GM19372 (cell line): Measurements from ENCODE around the gene PDK3.

Experiments used
- ATAC-seq: cut with Tn5 transposase; IDR thresholded peaks from one replicate; pipeline ENCODE4 v1.9.1; 2021; ENCODE audit warnings: mild to moderate bottlenecking, low read depth, moderate library complexity; ENCODE audit not compliant: unreplicated experiment

PDK3 gene

DNA sequence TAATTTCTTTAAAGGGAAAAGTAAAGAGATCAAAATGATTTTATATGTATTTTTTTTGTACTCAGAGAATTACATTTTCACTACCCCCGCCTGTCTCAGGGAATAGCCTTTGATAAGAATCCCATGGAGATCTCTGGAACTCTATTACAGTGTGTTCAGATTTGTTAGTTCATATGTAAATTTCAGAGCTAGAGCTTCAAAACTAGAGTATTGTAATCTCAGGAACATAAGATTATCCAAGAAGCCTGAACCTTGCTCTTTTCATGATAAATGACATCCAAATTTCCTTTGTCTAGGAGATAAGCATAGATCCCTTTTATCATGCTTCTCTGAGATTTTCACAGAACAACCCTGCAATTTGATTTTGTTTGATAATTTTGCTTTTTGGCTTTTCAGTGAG, 82.9 kb downstream of the PDK3 start:
- no peak for ATAC-seq

DNA sequence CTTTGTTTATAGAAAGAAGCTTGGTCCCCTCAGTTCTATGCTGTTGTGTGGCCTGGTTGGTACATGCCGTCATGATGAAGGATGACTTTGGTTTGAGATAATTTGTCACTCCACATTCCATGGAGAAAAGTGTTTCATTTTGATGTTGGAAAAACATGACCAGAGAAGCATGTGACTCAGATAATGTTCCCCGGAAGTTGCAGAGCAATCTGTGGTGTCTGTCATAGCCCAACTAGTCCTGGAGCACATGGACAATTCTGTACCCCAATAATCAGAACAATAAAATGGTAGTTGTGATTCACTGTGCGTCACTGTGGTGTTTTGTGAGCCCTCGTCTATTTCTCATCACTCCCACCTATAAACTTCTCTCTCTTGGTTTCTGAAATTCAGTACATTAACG, 85.1 kb downstream of the PDK3 start:
- ATAC-seq: no peak

DNA sequence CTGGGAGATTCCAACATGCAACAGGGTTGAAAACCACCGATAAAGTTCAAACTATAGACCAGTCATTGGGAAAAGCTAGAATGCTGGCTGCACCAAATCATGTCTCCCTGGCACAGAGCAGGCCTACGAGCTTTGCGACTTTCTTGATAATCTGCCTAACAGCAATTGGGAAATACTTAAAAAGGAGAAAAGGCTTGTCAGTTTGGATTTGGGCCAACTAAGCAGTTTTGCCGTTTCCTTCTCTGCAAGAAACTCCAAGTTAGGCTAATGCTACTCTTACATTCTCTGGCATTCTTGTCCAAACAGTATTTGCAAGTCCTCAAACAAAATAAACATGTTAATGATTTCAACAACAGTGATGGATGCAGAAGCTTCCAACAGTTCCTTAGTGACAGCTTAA, 87.9 kb downstream of the PDK3 start:
- ATAC-seq: no peak

DNA sequence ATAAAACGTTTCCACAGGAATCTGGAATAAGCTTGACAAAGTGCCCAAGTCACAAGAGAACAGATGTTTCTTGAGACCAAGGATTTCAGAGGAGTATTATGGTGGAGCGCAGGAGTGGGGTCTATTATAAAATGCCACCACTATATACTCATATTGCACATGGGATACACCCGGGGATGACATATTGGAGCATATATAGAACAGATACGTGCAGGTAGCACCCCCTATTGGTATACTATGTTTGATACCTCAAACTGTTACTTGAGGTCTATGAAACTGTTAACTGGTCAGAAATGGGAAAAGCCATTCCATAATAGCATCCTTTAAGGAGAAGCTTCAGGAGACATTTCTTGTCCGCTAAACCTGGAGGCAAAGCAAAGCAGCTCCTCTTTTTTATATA, 96.0 kb downstream of the PDK3 start:
- ATAC-seq: peak; percentile 54

DNA sequence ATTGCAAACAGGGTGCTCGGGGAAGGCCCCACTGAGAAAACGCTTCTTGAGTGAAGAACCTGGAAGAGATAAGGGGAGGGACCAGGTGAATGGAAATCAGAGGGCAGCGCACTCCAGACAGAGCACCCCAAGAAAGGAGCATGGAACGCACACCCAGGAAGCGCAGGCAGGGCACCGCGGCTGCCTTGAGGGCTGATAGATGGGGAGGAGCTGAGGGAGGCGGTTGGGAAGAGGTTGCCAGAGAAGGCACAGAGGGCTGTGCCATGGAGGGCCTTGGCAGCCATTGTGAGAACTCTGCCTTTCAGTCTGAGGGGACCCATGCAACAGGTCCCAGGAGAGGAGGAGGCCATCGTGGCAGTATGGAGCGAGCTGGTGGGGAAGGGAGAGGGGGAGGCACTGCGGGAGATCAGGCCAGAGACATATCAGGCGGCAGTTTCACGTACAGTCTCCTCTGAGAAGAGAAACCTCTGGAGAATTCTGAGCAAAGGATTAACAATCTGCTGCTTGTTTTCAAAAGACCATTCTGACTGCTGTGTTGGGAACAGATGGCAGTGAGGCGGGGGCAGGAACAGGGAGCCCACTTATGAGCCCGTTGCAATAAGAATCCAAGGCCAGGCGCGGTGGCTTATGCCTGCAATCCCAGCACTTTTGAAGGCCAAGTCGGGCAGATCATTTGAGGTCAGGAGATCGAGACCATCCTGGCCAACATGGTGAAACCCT, 98.4 kb downstream of the PDK3 start:
- ATAC-seq: no peak

DNA sequence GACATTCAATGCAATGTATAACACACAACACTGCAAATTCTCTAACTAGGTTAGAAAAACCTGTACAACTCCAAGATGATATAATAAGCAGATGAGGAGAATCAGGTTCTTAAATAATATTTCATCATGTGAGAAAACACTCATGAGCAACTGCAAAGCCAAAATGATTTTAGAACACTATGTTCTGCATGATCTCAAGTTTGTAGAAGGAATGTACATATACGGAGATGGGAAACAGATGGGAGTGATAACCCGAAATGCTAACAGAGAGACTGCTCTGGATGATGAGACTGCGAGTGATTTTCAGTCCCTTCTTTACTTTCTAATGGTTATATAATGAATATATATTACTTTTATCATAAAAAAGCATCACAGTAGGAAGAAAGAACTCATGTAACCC, 101.2 kb downstream of the PDK3 start:
- ATAC-seq: no peak

DNA sequence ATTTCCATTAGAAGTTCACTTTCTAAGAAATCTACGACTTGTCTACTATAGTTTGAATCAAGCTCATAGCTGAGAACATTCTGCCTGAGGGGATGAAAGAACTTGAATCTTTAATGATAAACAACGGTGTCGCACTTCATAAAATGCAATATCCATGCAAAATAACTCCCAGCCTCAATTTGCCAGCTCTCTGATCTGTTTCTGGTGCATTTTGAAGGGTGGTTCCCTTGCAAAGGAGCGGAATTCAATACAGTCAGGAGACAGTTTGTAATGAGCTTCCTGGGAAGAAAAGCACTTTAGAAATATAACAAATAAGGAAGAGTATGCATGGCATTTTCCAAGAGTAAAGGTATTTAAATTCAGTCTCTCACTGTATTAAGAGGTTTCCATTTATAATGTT, 102.1 kb downstream of the PDK3 start:
- no peak for ATAC-seq

DNA sequence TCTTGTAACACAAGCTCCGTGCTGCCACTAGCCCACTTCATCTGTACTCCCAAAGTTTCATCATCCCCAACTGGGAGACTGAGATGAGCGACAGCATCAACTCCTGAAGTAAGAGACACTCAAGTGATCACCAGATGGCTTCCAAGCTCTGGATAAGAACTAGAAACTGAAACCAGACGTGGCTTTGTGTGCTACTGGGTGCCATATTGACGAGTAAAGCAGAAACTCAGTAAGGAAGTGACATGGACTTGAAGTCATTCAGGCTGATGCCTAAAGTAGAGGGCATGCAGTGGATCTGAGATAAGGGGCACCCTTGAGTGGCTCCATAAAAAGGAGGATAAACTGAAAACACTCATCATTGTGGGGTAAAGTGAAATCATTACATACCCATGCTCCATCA, 109.7 kb downstream of the PDK3 start:
- no peak for ATAC-seq

DNA sequence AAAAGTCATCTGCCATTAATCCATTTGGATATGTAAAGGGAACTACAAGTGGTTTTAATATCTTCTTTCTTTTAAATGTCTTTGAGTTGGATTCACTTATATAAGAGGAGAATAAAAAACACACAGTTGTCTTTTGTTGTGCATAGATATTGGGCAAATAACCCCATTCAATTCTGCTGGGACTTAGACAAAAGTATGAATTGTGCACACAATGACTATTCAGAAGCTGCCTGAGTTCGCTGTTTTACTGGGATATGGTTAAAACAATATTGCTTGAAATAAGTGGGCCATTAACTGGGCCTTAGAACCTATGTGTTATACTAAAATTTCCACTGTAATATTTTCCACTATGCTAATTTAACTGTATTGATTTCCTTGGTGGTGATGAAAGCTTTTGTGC, 110.4 kb downstream of the PDK3 start:
- ATAC-seq: no peak

DNA sequence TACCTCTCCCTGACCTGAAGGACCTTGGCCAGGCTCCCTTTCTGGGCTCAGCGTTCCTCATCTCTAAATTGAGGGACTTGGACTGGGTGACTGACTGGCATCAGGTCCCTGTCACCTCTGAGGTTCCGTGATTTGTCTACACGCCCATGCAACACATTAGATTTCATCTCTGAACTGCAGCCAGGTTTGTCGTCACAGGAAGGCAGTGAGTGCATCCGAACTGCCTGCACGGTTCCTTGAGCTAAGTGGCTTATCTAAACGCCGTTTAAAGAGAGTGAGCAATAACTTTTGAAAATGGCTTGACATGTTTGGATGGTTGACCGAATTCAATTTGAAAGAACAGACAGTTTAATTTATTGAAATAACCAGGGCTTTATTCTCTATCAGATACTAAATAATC, 112.0 kb downstream of the PDK3 start:
- ATAC-seq: no peak
